Activated CD4-positive, alpha-beta T cell treated with anti-CD3 and anti-CD28 coated beads for 36 hours (primary cell): ENCODE data around the gene M1AP. TPM values are rescaled to one million over a fixed set of nuclear protein-coding genes. Genes with fewer than 3 reads are reported as not detected.

Experiments
- ATAC-seq: fragments of 200-7000 bp; cut with Tn5 transposase; one replicate; pipeline ENCODE4 v1.10.0; 2021; ENCODE audit warnings: mild to moderate bottlenecking, moderate library complexity
- CTCF ChIA-PET: fragments of 350-600 bp; sonication (Branson Sonifier 250); formaldehyde crosslinking; loops from one replicate; lab custom pipeline; 2021; ENCODE audit warnings: antibody characterized with exemption; lab: Charles Lee
- POLR2A ChIA-PET: fragments of 350-600 bp; sonication (Branson Sonifier 250); formaldehyde crosslinking; loops from one replicate; lab custom pipeline; 2021; ENCODE audit warnings: antibody characterized with exemption, inconsistent platforms; lab: Charles Lee
- DNase-seq: peaks from one replicate; pipeline ENCODE4 v3.0.0-alpha.2; 2020
- H3K27ac Mint-ChIP-seq: one replicate; pipeline ENCODE4 v1.8.0; 2021; ENCODE audit warnings: mixed read lengths
- H3K27me3 Mint-ChIP-seq: one replicate; pipeline ENCODE4 v1.8.0; 2021; ENCODE audit warnings: mixed read lengths
- H3K36me3 Mint-ChIP-seq: one replicate; pipeline ENCODE4 v1.8.0; 2021; ENCODE audit warnings: low read depth, mixed read lengths
- H3K4me1 Mint-ChIP-seq: one replicate; pipeline ENCODE4 v1.8.0; 2021; ENCODE audit warnings: mixed read lengths
- H3K4me3 Mint-ChIP-seq: one replicate; pipeline ENCODE4 v1.8.0; 2021; ENCODE audit warnings: mild to moderate bottlenecking, moderate library complexity, mixed read lengths
- H3K9me3 Mint-ChIP-seq: one replicate; pipeline ENCODE4 v1.8.0; 2021; ENCODE audit warnings: low read depth, mixed read lengths
- intact Hi-C, 2 experiments: fragments of 100-400 bp; cut with DNase I in 1 of 2; cut with micrococcal nuclease in 1 of 2; formaldehyde crosslinking; loops; one replicate each; pipeline versions ENCODE4 v1.14.2 to v1.15.1; 2022 to 2024; cut with DNase I, micrococcal nuclease
- total RNA-seq, 2 experiments: library from RNA; stranded (reverse); gene quantifications; one replicate each; pipeline ENCODE4 v1.2.3, GENCODE V29; 2021

M1AP gene
- total RNA-seq, 2 experiments from 2014 or later: 0.18 to 0.33 TPM

GRCh38 chr2:74596584-74596983 lies 51.5 kb downstream of the M1AP start:
- Mint-ChIP-seq H3K36me3 (no peaks in the 10 kb centered on the region), H3K27me3 (peaks cover 30% of the 10 kb centered on the region), H3K4me1 (peaks cover 5% of the 10 kb centered on the region), H3K4me3 (no peak overlapping the region), H3K9me3 (no peaks in the 10 kb centered on the region), H3K27ac (no peak overlapping the region)
- intact Hi-C loops: no loop called here
- ATAC-seq (no peak), DNase-seq (no peak)
- CTCF ChIA-PET: interaction anchor here (0.6 kb wide), 1 partner anchor 201 kb away, joined by 3 read pairs; no protein-coding TSS in a partner anchor
- POLR2A ChIA-PET: no interaction called here

DNA sequence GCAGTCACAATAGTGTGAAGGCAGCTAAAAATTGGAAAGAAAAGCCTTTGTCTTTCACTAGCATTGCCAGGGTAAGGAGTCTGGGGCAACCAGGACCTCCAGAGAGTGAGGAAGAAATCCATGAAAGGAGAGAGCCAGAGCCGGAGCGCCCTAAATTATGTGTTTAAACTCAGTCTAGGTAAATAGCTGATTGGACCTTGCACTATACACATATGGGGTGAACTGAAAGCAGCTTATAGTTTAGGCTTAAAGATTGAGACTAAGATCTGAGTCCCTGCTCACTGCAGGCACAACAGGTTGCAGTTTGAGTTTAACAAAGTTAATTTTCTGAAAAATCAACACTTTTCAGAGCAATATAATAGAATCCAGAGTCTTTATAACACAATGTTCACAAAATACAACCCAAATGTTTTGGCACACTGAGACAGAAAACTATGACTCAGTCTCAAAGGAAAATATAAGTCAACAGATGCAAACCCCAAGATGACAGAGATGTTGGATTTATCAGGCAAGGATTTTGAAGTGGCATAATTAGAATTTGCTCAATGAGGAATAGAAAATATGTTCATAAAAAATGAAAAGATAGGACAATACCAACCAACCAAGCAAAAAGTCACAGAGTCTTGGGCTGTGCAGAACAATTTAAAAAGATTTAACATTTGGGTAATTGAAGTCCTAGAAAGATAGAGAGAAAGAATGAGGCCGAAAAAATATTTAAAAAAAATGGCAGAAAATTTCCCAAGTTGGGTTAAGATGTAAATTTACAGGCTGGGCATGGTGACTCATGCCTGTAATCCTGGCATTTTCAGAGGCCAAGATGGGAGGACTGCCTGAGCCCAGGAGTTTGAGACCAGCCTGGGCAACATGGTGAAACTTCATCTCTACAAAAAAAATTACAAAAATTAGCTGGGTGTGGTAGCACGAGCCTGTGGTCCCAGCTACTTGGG lies 54.0 kb downstream of the M1AP start:
- Mint-ChIP-seq H3K4me1 (peaks cover 5% of the 10 kb centered on the region), H3K4me3 (no peak overlapping the region), H3K27me3 (peaks cover 23% of the 10 kb centered on the region)

GRCh38 chr2:74588664-74589063 lies 59.5 kb downstream of the M1AP start:
- Mint-ChIP-seq H3K27ac (no peak overlapping the region), H3K36me3 (no peaks in the 10 kb centered on the region), H3K9me3 (no peaks in the 10 kb centered on the region), H3K4me3 (no peak overlapping the region), H3K27me3 (peaks cover 9% of the 10 kb centered on the region), H3K4me1 (peaks cover 22% of the 10 kb centered on the region)
- intact Hi-C loops: loop anchor here (5.0 kb wide), 3 partner anchors 56 to 336 kb away; partner anchors contain the start of gene PCGF1 (in 1 of the 2)
- ChIA-PET CTCF (interaction anchor here (0.6 to 7.3 kb wide), 12 partner anchors 9 to 339 kb away, joined by 3 to 57 read pairs (median 6); partner anchors contain the start of genes CCDC142, TTC31 and WBP1), POLR2A (interaction anchor here (1.5 kb wide), 1 partner anchor 22 kb away, joined by 5 read pairs; no protein-coding TSS in a partner anchor)
- ATAC-seq (no peak), DNase-seq (no peak)

More for the DNA sequence above, 54.0 kb downstream of the M1AP start:
- no peak for ATAC-seq
- ChIA-PET POLR2A (interaction anchor here (0.8 kb wide), 1 partner anchor 86 kb away, joined by 3 read pairs; no protein-coding TSS in a partner anchor), CTCF (interaction anchor here (1.1 to 1.3 kb wide), 2 partner anchors 11 to 345 kb away, joined by 3 to 7 read pairs; no protein-coding TSS in a partner anchor)
- Mint-ChIP-seq H3K9me3 (no peaks in the 10 kb centered on the region), H3K27ac (no peak overlapping the region), H3K36me3 (no peaks in the 10 kb centered on the region)
- intact Hi-C loops: no loop called here
- DNase-seq: no peak

GRCh38 chr2:74587664-74588277 lies 60.4 kb downstream of the M1AP start:
- ATAC-seq: peak; percentile 62
- H3K27ac Mint-ChIP-seq: no peak overlapping the region
- ChIA-PET POLR2A (interaction anchor here (1.5 kb wide), 1 partner anchor 21 kb away, joined by 5 read pairs; no protein-coding TSS in a partner anchor), CTCF (interaction anchor here (0.7 to 7.3 kb wide), 17 partner anchors 10 to 338 kb away, joined by 3 to 57 read pairs (median 4); partner anchors contain the start of genes CCDC142, TTC31 and WBP1)
- H3K36me3 Mint-ChIP-seq: no peaks in the 10 kb centered on the region
- H3K4me1 Mint-ChIP-seq: peaks cover 26% of the 10 kb centered on the region
- peaks cover 3% of the 10 kb centered on the region for H3K27me3 Mint-ChIP-seq
- peak; percentile 75 for DNase-seq
- no peak overlapping the region for H3K4me3 Mint-ChIP-seq
- intact Hi-C loops: loop anchor here (1.0 to 5.0 kb wide), 8 partner anchors 33 to 335 kb away; partner anchors contain the start of genes TTC31 (in 2 of the 2), AUP1 (in 1 of the 2), DOK1 (in 1 of the 2) and HTRA2 (in 1 of the 2)
- no peaks in the 10 kb centered on the region for H3K9me3 Mint-ChIP-seq

GRCh38 chr2:74585406-74586185 lies 62.5 kb downstream of the M1AP start:
- no peaks in the 10 kb centered on the region for H3K9me3 Mint-ChIP-seq
- H3K4me3 Mint-ChIP-seq: no peak overlapping the region
- peak overlapping the region; percentile 68 for H3K27ac Mint-ChIP-seq
- H3K36me3 Mint-ChIP-seq: no peaks in the 10 kb centered on the region
- intact Hi-C loops: loop anchor here (2.0 to 5.0 kb wide), 4 partner anchors 15 to 333 kb away; partner anchors contain the start of gene PCGF1 (in 1 of the 2)
- ATAC-seq (peak; percentile 65), DNase-seq (peak; percentile 52)
- CTCF ChIA-PET: interaction anchor here (0.5 to 7.3 kb wide), 15 partner anchors 8 to 257 kb away, joined by 3 to 57 read pairs (median 7); partner anchors contain the start of genes CCDC142, DOK1 and TTC31
- H3K27me3 Mint-ChIP-seq: peaks cover 1% of the 10 kb centered on the region
- peaks cover 26% of the 10 kb centered on the region for H3K4me1 Mint-ChIP-seq
- POLR2A ChIA-PET: interaction anchor here (0.9 kb wide), 1 partner anchor 127 kb away, joined by 3 read pairs; the partner anchor contains the start of gene WBP1

DNA sequence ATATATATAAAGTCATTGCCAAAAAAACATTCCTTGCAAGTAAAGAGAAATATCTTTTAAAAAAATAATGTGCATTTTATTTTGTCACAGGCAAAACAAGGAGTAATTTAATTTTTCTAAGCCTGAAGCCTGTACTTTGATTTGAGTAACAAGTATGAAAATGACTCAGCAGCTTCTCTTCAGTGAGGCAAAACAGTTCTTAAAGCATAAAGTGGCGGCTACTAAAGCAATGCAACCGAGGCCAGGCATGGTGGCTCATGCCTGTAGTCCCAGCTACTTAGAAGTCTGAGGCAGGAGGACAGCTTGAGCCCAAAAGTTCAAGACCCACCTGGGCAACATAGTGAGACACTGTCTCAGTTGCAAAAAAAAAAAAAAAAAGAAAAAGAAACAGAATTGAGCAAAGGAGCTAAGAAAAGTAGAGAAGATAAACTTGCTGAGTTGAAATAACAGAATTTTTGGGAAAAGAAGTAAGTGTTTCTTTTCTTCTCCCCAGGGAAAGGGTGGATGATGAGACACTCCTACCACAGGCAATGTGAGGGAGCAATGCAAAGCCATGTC lies 64.0 kb downstream of the M1AP start:
- no peak overlapping the region for H3K4me3 Mint-ChIP-seq
- intact Hi-C loops: loop anchor here in 1 of 2 experiments (2.0 kb wide), 1 partner anchor 13 kb away; no protein-coding TSS in a partner anchor
- peak; percentile 49 for DNase-seq

GRCh38 chr2:74583504-74583903 lies 64.6 kb downstream of the M1AP start:
- Mint-ChIP-seq H3K4me3 (no peak overlapping the region), H3K9me3 (no peaks in the 10 kb centered on the region), H3K27ac (no peak overlapping the region), H3K4me1 (peaks cover 26% of the 10 kb centered on the region), H3K36me3 (no peaks in the 10 kb centered on the region), H3K27me3 (peaks cover 1% of the 10 kb centered on the region)
- intact Hi-C loops: no loop called here
- POLR2A ChIA-PET: no interaction called here
- DNase-seq: no peak
- CTCF ChIA-PET: interaction anchor here (0.8 to 1.8 kb wide), 3 partner anchors 10 to 103 kb away, joined by 3 to 7 read pairs (median 6); no protein-coding TSS in a partner anchor
- no peak for ATAC-seq

More for the DNA sequence above, 64.0 kb downstream of the M1AP start:
- Mint-ChIP-seq H3K27ac (peak overlapping the region; percentile 66), H3K27me3 (peaks cover 1% of the 10 kb centered on the region), H3K36me3 (no peaks in the 10 kb centered on the region), H3K4me1 (peaks cover 26% of the 10 kb centered on the region), H3K9me3 (no peaks in the 10 kb centered on the region)
- ChIA-PET CTCF (interaction anchor here (0.7 to 2.4 kb wide), 5 partner anchors 9 to 253 kb away, joined by 3 to 10 read pairs (median 7); partner anchors contain the start of gene DOK1), POLR2A (interaction anchor here (0.7 kb wide), 1 partner anchor 41 kb away, joined by 8 read pairs; no protein-coding TSS in a partner anchor)
- peak; percentile 71 for ATAC-seq

GRCh38 chr2:74582184-74582583 lies 65.9 kb downstream of the M1AP start:
- no peak for ATAC-seq
- peaks cover 1% of the 10 kb centered on the region for H3K27me3 Mint-ChIP-seq
- no peak for DNase-seq
- H3K9me3 Mint-ChIP-seq: no peaks in the 10 kb centered on the region
- no peaks in the 10 kb centered on the region for H3K36me3 Mint-ChIP-seq
- intact Hi-C loops: no loop called here
- peaks cover 33% of the 10 kb centered on the region for H3K4me1 Mint-ChIP-seq
- H3K27ac Mint-ChIP-seq: no peak overlapping the region
- CTCF ChIA-PET: interaction anchor here (0.6 to 1.8 kb wide), 3 partner anchors 11 to 52 kb away, joined by 3 to 7 read pairs (median 6); no protein-coding TSS in a partner anchor
- H3K4me3 Mint-ChIP-seq: no peak overlapping the region
- POLR2A ChIA-PET: no interaction called here

DNA sequence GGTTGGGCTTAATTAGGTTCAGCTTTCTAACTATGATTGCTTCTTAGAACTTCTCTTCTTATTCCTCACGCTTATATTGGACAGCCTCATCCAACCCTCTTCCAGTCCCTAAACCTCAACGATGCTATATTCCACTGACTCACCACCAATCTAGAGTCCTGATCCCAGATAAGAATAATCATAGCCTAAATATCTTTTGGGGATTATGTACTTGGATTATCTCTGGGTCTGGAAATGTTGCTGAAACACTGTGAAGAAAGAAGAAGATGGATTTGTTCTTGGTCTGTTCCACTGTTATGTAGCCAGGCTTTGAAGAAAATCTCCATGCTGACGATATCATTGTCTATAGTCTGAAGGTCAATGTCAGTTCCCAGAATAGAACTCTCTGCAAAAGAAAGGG lies 66.7 kb downstream of the M1AP start:
- ATAC-seq (no peak), DNase-seq (no peak)
- H3K36me3 Mint-ChIP-seq: no peaks in the 10 kb centered on the region
- H3K9me3 Mint-ChIP-seq: no peaks in the 10 kb centered on the region
- H3K4me3 Mint-ChIP-seq: no peak overlapping the region
- H3K27me3 Mint-ChIP-seq: peaks cover 1% of the 10 kb centered on the region
- intact Hi-C loops: no loop called here
- H3K27ac Mint-ChIP-seq: no peak overlapping the region
- H3K4me1 Mint-ChIP-seq: peaks cover 33% of the 10 kb centered on the region
- CTCF ChIA-PET: no interaction called here
- POLR2A ChIA-PET: no interaction called here

- Mint-ChIP-seq H3K4me3 (no peak overlapping the region), H3K27ac (no peak overlapping the region), H3K9me3 (no peaks in the 10 kb centered on the region), H3K4me1 (peaks cover 24% of the 10 kb centered on the region), H3K27me3 (peaks cover 1% of the 10 kb centered on the region), H3K36me3 (no peaks in the 10 kb centered on the region)
- no peak for DNase-seq
- POLR2A ChIA-PET: no interaction called here
- peak; percentile 28 for ATAC-seq
- intact Hi-C loops: loop anchor here in 1 of 2 experiments (5.0 kb wide), 1 partner anchor 254 kb away; the partner anchor contains the start of gene HK2
- CTCF ChIA-PET: interaction anchor here (1.3 to 2.9 kb wide), 2 partner anchors 9 to 21 kb away, joined by 3 to 18 read pairs; no protein-coding TSS in a partner anchor
Measured at GRCh38 chr2:74578408-74578807, 69.7 kb downstream of the M1AP start.
